Measurements from ENCODE around the gene ZBTB20. TPM values are rescaled to one million over a fixed set of nuclear protein-coding genes. Genes with fewer than 3 reads are reported as not detected.

Gene ZBTB20
- total and polyA plus RNA-seq, 2 of the 4 experiments (the other 2 are of a cell fraction): 0.75 to 14.7 TPM

DNA sequence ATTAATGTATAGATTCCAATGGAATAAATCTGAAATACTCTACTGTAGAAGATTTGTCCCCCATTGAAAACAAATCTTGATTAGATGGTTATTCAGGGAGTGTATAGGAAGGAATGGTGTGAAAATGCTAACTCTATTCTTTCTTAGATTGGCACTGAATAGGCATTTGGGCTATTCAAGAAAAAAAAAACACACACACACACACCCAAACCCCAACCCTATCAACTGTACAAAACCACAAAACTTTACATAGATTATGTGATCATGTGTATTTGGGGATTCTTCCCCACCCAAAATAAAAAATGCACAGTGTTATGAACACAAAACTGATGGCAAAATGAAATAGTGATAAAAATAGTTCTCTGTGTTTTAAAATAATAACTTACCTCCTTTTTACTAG is 791.4 kb downstream of the ZBTB20 start:
- H2BK120ac ChIP-seq (ENCODE audit: low read depth, low read length): no peak overlapping the region
- no peaks in the 10 kb centered on the region for H3K27me3 ChIP-seq (ENCODE audit: control insufficient read depth, insufficient read depth, low read length)
- H3K4me1 ChIP-seq (ENCODE audit: control insufficient read depth, insufficient read depth, low read length): no peaks in the 10 kb centered on the region
- H3K4ac ChIP-seq (ENCODE audit: low read depth, low read length): no peak overlapping the region
- H2AK5ac ChIP-seq (ENCODE audit: low read depth, low read length): no peak overlapping the region
- in situ Hi-C loops (cut with MboI; ENCODE audit: low sequenced_read_pairs) (loop anchor here (25.0 kb wide), 1 partner anchor 1457 kb away; no protein-coding TSS in a partner anchor), intact Hi-C loops (cut with micrococcal nuclease) (no loop called here), dilution Hi-C loops (cut with HindIII; ENCODE audit: low sequenced_read_pairs, unreplicated experiment) (no loop called here)
- no peak overlapping the region for H3K4me3 ChIP-seq (ENCODE audit: insufficient read depth, low read depth, low read length)
- H2AFZ ChIP-seq (replicated peaks; ENCODE audit: low read length, poor library complexity): no peak overlapping the region
- TF ChIP-seq, protein P1, sequence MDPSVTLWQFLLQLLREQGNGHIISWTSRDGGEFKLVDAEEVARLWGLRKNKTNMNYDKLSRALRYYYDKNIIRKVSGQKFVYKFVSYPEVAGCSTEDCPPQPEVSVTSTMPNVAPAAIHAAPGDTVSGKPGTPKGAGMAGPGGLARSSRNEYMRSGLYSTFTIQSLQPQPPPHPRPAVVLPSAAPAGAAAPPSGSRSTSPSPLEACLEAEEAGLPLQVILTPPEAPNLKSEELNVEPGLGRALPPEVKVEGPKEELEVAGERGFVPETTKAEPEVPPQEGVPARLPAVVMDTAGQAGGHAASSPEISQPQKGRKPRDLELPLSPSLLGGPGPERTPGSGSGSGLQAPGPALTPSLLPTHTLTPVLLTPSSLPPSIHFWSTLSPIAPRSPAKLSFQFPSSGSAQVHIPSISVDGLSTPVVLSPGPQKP (IDR thresholded peaks at IDR 0.05; ENCODE audit: borderline replicate concordance, low read depth, low read length): no peak
- no peak for TF ChIP-seq POLR2A (IDR thresholded peaks at IDR 0.05; ENCODE audit: low read depth, low read length)
- TF ChIP-seq MAFK (IDR thresholded peaks at IDR 0.05; ENCODE audit: low read depth, low read length): no peak
- TF ChIP-seq, protein P2, sequence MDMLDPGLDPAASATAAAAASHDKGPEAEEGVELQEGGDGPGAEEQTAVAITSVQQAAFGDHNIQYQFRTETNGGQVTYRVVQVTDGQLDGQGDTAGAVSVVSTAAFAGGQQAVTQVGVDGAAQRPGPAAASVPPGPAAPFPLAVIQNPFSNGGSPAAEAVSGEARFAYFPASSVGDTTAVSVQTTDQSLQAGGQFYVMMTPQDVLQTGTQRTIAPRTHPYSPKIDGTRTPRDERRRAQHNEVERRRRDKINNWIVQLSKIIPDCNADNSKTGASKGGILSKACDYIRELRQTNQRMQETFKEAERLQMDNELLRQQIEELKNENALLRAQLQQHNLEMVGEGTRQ (IDR thresholded peaks at IDR 0.05; ENCODE audit: low read depth, low read length): no peak
- TF ChIP-seq FOS (IDR thresholded peaks at IDR 0.05; ENCODE audit: low read depth, low read length): no peak
- no peak for TF ChIP-seq CEBPB (IDR thresholded peaks at IDR 0.05; ENCODE audit: low read depth, low read length)
- no peak for TF ChIP-seq CHD1 (IDR thresholded peaks at IDR 0.05; ENCODE audit: low read depth, low read length)
- TF ChIP-seq SMC3 (IDR thresholded peaks at IDR 0.05; ENCODE audit: low read depth, low read length): no peak
- no peak for TF ChIP-seq RAD21 (IDR thresholded peaks at IDR 0.05; ENCODE audit: low read length)
- TF ChIP-seq MAZ (IDR thresholded peaks at IDR 0.05; ENCODE audit: borderline replicate concordance, low read depth, low read length): no peak
- TF ChIP-seq NFE2L2 (IDR thresholded peaks at IDR 0.05; ENCODE audit: low read depth, low read length): no peak
- no peak for TF ChIP-seq RFX5 (IDR thresholded peaks at IDR 0.05; ENCODE audit: low read depth, low read length)
- TF ChIP-seq, protein P3, sequence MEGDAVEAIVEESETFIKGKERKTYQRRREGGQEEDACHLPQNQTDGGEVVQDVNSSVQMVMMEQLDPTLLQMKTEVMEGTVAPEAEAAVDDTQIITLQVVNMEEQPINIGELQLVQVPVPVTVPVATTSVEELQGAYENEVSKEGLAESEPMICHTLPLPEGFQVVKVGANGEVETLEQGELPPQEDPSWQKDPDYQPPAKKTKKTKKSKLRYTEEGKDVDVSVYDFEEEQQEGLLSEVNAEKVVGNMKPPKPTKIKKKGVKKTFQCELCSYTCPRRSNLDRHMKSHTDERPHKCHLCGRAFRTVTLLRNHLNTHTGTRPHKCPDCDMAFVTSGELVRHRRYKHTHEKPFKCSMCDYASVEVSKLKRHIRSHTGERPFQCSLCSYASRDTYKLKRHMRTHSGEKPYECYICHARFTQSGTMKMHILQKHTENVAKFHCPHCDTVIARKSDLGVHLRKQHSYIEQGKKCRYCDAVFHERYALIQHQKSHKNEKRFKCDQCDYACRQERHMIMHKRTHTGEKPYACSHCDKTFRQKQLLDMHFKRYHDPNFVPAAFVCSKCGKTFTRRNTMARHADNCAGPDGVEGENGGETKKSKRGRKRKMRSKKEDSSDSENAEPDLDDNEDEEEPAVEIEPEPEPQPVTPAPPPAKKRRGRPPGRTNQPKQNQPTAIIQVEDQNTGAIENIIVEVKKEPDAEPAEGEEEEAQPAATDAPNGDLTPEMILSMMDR (conservative IDR thresholded peaks at IDR 0.05; ENCODE audit: low read depth, low read length): no peak
- H2BK5ac ChIP-seq (ENCODE audit: low read depth, low read length, poor library complexity, severe bottlenecking): no peak overlapping the region
- H4K91ac ChIP-seq (ENCODE audit: insufficient read depth, low read depth, low read length): no peak overlapping the region
- POLR2A ChIA-PET (ENCODE audit: unreplicated experiment): no interaction called here
- H3K9me1 ChIP-seq (ENCODE audit: insufficient read depth, low read length): 0 out of 2 replicates have a peak, but pooled peaks cover 2% of the 10 kb centered on the region
- H2AK9ac ChIP-seq (replicated peaks; ENCODE audit: low read depth, low read length, poor library complexity): no peak overlapping the region
- H3K27ac ChIP-seq (ENCODE audit: insufficient read depth, low read length): no peak overlapping the region
- ATAC-seq (ENCODE audit: low read depth) (no peak), DNase-seq (no peak)
- H3K23ac ChIP-seq (ENCODE audit: low read depth, low read length): no peak overlapping the region
- no peaks in the 10 kb centered on the region for H4K20me1 ChIP-seq (ENCODE audit: insufficient read depth, low read length)
- H3K14ac ChIP-seq (replicated peaks; ENCODE audit: low read depth, low read length): no peak overlapping the region
- H2BK20ac ChIP-seq (ENCODE audit: low read depth, low read length): no peak overlapping the region
- no TSS peak for BruUV-seq (replicated peaks)
- peaks cover 0 to 4% of the 10 kb centered on the region in 2 experiments; a peak in 1 of 4 replicates for H3K79me1 ChIP-seq (ENCODE audit: low read depth in 1 of 2, low read length in 2 of 2)
- no peak overlapping the region for H4K8ac ChIP-seq (ENCODE audit: low read depth in 2 of 2, low read length in 2 of 2)
- no peaks in the 10 kb centered on the region; the same call in 1 of the 2 replicates for H3K9me3 ChIP-seq (ENCODE audit: control insufficient read depth, insufficient read depth, low read length)
- no peak overlapping the region for H3K56ac ChIP-seq (ENCODE audit: extremely low read depth, insufficient read depth, low read length)
- H3K36me3 ChIP-seq (ENCODE audit: control insufficient read depth, insufficient read depth, low read length): peaks cover 12% of the 10 kb centered on the region
- no peak overlapping the region for H3K9ac ChIP-seq (ENCODE audit: low read depth, low read length)
- CTCF ChIA-PET: no interaction called here
- no peak overlapping the region for H4K5ac ChIP-seq (ENCODE audit: low read depth, low read length)
- no peak overlapping the region for H3K4me2 ChIP-seq (ENCODE audit: low read depth, low read length)
- H3K18ac ChIP-seq (ENCODE audit: low read depth, low read length): no peak overlapping the region
- no peak overlapping the region for H2BK15ac ChIP-seq (ENCODE audit: low read depth, low read length)

Data from IMR-90 (cell line).